Measurements from ENCODE around the gene CHST11.

GRCh38 chr12:104583301-104583700 lies 126.6 kb downstream of the CHST11 start:
- TF ChIP-seq CTCF (IDR thresholded peaks at IDR 0.05) (no peak), POLR2A (IDR thresholded peaks at IDR 0.05) (no peak), EP300 (IDR thresholded peaks at IDR 0.05) (no peak)
